Measurements from ENCODE around the gene MCRIP2. TPM values are rescaled to one million over a fixed set of nuclear protein-coding genes. Genes with fewer than 3 reads are reported as not detected.

The MCRIP2 gene
- polyA plus RNA-seq, 1 donor = 17.6 TPM

DNA sequence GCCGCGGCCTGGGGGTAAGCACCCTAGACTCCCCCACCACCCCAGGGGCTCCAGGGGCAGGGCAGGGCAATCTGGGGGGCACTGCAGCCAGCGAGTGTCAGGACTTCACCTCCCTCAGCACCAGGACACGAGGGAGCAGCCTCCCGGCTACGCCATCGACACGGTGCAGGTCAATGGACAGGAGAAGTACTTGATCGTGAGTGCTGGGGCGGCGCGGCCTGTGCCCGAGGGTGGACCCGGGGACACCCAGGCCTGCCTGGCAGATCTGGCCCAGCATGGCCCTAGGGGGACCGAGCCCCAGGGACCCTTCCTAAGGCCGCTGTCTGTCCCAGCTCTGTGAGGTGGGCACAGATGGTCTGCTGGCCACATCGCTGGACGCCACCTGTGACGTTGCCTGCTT, 30.7 kb downstream of the MCRIP2 start:
- DNase-seq = no peak

DNA sequence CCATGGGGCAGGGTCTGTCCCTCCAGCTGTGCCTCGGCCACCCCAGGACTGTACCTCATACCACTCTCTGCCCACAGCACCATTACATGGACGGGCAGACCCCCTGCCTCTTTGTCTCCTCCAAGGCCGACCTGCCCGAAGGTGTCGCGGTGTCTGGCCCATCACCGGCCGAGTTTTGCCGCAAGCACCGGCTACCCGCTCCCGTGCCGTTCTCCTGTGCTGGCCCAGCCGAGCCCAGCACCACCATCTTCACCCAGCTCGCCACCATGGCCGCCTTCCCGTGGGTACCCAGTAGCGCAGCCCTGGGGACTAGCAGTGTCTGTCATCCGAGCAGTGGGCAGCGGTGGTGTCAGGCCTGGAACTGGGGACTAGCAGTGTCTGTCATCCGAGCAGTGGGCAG, 31.2 kb downstream of the MCRIP2 start:
- no peak for DNase-seq

GRCh38 chr16:673399-673991, 31.9 kb downstream of the MCRIP2 start:
- no peak for DNase-seq

DNA sequence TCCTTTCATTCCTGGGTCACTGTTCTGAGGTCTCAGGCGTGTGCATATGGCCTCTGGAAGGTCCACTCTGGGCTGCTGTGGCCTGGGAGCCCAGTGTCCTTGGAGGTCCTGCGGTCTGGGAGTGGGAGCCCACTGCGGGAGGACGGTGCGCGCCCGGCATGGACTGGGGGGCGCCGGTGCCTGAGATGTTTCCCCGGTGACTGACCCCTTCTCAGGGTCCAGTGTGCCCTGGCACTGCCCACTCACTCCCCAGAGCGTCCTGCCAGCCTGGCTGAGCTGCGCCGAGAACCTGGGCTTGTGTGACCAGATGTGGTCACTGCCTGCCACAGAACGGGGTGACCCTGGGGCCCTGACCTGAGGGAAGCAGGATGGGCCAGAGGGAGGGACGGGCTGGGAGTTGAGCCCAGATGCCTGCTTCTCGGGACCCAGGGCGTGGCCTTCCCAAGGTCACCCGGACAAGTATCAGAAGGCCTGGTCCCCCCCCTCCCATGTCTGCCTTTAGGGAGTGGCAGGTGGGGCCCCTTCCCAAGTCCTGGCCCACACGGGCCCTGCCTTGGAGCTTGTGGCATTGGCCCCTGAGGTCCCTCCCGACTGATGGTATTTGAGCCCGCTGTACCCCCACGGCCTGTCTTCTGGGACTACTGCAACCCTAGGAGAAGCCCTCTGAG, 32.7 kb downstream of the MCRIP2 start:
- DNase-seq = no peak

GRCh38 chr16:674968-675883, 33.6 kb downstream of the MCRIP2 start, which contains the start of gene RHBDL1:
Gene RHBDL1 (plus strand): TSS chr16:675671. CDS start chr16:675791, 120 bp downstream.
- DNase-seq = no peak

- no peak for DNase-seq
Measured at GRCh38 chr16:675884-676564, 34.4 kb downstream of the MCRIP2 start.

- no peak for DNase-seq
Measured at GRCh38 chr16:676565-676902, 34.9 kb downstream of the MCRIP2 start.

- DNase-seq = no peak
Measured at GRCh38 chr16:676913-677312, 35.3 kb downstream of the MCRIP2 start.

GRCh38 chr16:677316-678190, 35.9 kb downstream of the MCRIP2 start:
- no peak for DNase-seq

- DNase-seq = no peak
Measured at GRCh38 chr16:678209-678857, 36.7 kb downstream of the MCRIP2 start.

DNA sequence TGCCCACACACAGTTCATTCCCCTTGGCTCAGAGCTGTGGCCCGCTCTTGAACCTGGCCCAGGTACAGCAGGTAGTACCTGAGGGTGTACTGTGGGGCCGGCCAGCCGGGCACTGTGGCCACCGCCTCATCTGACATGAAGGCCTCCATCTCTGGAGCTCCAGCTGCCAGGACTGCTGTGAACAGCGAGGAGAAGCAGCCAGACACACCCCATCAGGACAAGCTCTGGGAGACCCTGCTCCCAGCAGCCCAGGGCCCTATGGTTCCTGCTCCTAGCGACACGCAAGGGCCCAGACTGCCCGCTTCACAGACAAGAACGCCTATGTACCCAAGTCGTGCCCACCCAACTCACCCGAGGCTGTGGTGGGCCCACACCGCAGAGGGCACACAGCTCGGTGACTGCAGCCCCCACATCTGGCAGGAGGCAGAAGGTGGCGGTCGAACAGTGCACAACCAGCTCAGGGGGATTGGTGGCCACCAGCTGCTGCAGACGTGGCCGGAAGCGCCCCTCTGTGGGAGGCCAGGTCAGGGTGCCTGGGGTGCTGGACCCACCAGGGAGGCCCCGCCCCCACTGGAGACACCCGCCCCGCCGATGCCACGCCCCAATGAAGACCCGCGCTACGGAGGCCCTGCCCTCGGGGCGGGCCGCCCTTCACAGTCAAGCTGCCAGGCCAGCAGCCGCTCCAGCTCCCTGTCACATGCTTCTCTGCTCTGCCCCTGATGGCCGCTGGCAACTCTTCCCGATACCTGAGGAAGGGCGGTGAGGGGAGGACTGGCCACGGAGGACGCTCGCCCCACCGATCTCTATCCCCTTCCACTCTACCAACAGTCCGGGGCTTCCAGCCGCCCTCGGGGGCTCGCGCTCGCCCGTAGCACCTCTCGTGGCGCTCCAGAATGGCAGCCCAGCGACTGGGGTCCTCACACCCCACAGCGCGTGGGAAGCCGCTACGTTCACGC, 37.5 kb downstream of the MCRIP2 start:
- DNase-seq = peak; percentile 66

DNA sequence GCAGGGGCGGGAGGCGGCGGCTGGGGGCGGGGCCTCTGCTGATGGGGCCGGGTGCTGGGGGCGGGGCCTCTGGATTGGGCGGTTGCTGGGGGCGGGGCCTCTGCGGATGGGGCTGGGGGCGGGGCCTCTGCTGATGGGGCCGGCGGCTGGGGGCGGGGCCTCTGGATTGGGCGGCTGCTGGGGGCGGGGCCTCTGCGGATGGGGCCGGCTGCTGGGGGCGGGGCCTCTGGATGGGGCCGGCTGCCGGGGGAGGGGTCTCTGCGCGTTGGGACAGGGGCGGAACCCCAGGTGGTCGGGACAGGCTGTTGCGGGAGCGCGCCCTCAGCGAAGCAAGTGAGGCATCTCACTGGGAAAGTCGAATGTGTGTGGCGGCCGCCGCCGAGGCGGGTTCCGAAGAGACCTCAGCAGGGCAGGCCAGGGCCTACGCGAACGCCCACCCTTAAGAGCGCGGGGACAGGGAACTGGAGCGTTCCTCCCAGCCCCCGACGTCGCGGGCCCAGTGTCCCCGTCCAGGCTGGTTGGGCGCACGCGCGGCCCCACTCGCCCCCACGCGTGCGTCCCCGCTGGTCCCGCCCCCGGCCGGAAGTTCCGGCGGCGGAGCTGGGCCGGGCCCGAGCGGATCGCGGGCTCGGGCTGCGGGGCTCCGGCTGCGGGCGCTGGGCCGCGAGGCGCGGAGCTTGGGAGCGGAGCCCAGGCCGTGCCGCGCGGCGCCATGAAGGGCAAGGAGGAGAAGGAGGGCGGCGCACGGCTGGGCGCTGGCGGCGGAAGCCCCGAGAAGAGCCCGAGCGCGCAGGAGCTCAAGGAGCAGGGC, 38.4 kb downstream of the MCRIP2 start, which contains the start of gene STUB1:
Gene STUB1 (plus strand): TSS at position 597 of the 811 bp plus-strand sequence. CDS start 116 bp downstream, at position 713.
- peak; percentile 91 for DNase-seq

GRCh38 chr16:680625-680945, 39.0 kb downstream of the MCRIP2 start:
- DNase-seq = no peak

DNA sequence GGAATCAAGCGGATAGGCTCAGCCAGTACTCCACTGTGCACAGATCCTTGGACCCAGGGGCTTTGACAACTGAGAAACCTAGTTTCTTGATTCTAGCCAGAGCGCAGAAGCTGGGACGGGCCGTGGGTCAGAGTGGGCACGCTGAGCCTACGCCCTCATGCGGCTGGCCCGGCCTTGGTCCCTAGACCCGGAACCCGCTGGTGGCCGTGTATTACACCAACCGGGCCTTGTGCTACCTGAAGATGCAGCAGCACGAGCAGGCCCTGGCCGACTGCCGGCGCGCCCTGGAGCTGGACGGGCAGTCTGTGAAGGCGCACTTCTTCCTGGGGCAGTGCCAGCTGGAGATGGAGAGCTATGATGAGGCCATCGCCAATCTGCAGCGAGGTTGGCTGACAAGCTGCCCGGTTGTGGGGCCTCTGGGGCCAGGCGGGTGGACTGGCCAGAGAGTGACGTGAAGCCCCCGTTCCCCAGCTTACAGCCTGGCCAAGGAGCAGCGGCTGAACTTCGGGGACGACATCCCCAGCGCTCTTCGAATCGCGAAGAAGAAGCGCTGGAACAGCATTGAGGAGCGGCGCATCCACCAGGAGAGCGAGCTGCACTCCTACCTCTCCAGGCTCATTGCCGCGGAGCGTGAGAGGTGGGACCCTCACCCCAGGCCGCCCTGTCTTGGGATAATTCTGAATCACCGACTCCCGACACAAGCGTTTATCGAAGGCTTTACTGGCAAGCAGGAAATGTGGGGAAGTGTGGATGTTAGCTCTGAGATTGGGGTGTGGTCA, 39.5 kb downstream of the MCRIP2 start:
- no peak for DNase-seq

DNA sequence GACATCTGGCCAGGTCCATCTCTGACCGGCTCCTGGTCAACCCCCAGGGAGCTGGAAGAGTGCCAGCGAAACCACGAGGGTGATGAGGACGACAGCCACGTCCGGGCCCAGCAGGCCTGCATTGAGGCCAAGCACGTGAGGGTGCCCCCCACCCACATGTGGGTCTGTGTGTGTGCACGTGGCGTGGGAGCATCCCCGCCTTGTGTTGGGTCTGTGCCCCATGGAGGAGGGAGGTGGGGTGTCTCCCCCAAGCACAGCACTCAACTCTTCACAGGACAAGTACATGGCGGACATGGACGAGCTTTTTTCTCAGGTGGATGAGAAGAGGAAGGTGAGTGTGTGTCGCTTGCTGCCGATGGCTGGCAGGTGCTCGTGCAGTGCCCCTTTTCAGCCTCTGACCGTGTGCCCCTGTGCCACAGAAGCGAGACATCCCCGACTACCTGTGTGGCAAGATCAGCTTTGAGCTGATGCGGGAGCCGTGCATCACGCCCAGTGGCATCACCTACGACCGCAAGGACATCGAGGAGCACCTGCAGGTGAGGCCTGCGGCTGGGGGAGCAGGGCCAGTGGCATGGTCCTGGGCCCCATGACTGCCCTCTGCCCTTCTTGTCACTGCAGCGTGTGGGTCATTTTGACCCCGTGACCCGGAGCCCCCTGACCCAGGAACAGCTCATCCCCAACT, 40.3 kb downstream of the MCRIP2 start:
- no peak for DNase-seq

- DNase-seq = no peak
Measured at GRCh38 chr16:682493-683395, 41.1 kb downstream of the MCRIP2 start.
